ENCODE measurements around the gene SRRM4. TPM values are rescaled to one million over a fixed set of nuclear protein-coding genes. Genes with fewer than 3 reads are reported as not detected.

SRRM4 gene
- polyA plus RNA-seq, 1 donor (not counting 4 experiments of a cell fraction or from before 2014, with no cell fraction given), result not detected

GRCh38 chr12:119071176-119071575, 89.8 kb downstream of the SRRM4 start:
- no peak overlapping the region for H3K4me3 ChIP-seq (ENCODE audit: control insufficient read depth in 2 of 3, extremely low read depth in 1 of 3, insufficient read depth in 2 of 3, low read depth in 1 of 3, low read length in 3 of 3)
- no peak overlapping the region for H3K27ac ChIP-seq (ENCODE audit: control insufficient read depth, insufficient read depth, low read length)
- H4K20me1 ChIP-seq (ENCODE audit: control insufficient read depth, extremely low read depth, insufficient read depth, low read length), result no peaks in the 10 kb centered on the region
- H3K9me1 ChIP-seq (ENCODE audit: control insufficient read depth, extremely low read depth, insufficient read depth, low read length), result no peaks in the 10 kb centered on the region
- H2AFZ ChIP-seq (ENCODE audit: control insufficient read depth, low read length), result no peak overlapping the region
- TF ChIP-seq, protein P1, sequence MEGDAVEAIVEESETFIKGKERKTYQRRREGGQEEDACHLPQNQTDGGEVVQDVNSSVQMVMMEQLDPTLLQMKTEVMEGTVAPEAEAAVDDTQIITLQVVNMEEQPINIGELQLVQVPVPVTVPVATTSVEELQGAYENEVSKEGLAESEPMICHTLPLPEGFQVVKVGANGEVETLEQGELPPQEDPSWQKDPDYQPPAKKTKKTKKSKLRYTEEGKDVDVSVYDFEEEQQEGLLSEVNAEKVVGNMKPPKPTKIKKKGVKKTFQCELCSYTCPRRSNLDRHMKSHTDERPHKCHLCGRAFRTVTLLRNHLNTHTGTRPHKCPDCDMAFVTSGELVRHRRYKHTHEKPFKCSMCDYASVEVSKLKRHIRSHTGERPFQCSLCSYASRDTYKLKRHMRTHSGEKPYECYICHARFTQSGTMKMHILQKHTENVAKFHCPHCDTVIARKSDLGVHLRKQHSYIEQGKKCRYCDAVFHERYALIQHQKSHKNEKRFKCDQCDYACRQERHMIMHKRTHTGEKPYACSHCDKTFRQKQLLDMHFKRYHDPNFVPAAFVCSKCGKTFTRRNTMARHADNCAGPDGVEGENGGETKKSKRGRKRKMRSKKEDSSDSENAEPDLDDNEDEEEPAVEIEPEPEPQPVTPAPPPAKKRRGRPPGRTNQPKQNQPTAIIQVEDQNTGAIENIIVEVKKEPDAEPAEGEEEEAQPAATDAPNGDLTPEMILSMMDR (optimal IDR thresholded peaks at IDR 0.05 in 1 of 3, IDR thresholded peaks at IDR 0.05 in 1 of 3, conservative IDR thresholded peaks at IDR 0.05 in 1 of 3; ENCODE audit: extremely low read depth in 1 of 3, insufficient read depth in 2 of 3, low read length in 3 of 3), result no peak
- TF ChIP-seq EZH2 (IDR thresholded peaks at IDR 0.05; ENCODE audit: low read length), result no peak
- H3K9ac ChIP-seq (ENCODE audit: control insufficient read depth, extremely low read depth, insufficient read depth, low read length), result no peak overlapping the region
- dilution Hi-C loops (cut with MboI; ENCODE audit: extremely low pct_ligation_motif_present, low sequenced_read_pairs), result no loop called here
- H3K4me2 ChIP-seq (ENCODE audit: control insufficient read depth, extremely low read depth, insufficient read depth, low read depth, low read length), result no peak overlapping the region
- H3K79me2 ChIP-seq (ENCODE audit: control insufficient read depth, insufficient read depth, low read length), result no peaks in the 10 kb centered on the region
- DNase-seq (ENCODE audit: low read depth, low spot score), result no peak
- H3K4me1 ChIP-seq (ENCODE audit: control insufficient read depth, extremely low read depth, insufficient read depth, low read length), result no peaks in the 10 kb centered on the region
- no peaks in the 10 kb centered on the region for H3K36me3 ChIP-seq (ENCODE audit: control insufficient read depth in 2 of 2, extremely low read depth in 1 of 2, insufficient read depth in 2 of 2, low read length in 2 of 2)
- no peak for FAIRE-seq
- H3K27me3 ChIP-seq (ENCODE audit: control insufficient read depth, extremely low read depth, insufficient read depth, low read length), result no peaks in the 10 kb centered on the region
- peaks cover 9% of the 10 kb centered on the region for H3K9me3 ChIP-seq (ENCODE audit: control insufficient read depth, low read depth, low read length)

DNA sequence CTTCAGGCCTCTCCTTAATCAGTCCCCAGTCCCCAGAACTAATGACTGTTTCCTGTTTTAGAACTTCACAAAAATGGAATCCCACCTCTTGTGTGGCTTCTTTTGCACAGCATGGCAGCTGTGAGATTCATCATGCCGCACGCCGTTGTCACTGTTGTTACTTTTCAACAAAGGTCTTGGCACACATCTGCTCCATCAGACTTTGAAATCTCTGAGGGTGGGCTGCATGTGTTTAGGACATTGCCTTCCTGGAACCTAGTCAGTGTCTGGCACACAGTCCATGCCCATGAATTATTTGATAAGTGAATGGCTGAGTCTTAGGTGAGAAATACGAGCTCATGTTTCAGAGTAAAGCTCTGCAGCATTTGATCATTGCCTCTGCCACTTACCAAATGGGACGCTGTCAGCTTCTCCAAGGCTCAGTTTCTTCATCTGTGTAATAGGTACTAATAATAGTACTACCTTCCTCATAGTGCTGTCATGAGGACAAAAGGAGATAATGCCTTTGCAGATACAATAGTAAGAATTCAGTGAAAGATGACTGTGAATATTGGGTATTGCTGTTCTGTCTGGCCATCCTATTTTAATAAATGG, 90.4 kb downstream of the SRRM4 start:
- Histone ChIP-seq H3K36me3 (ENCODE audit: control insufficient read depth in 2 of 2, extremely low read depth in 1 of 2, insufficient read depth in 2 of 2, low read length in 2 of 2) (no peaks in the 10 kb centered on the region), H4K20me1 (ENCODE audit: control insufficient read depth, extremely low read depth, insufficient read depth, low read length) (no peaks in the 10 kb centered on the region), H3K9me3 (ENCODE audit: control insufficient read depth, low read depth, low read length) (peaks cover 9% of the 10 kb centered on the region), H3K4me3 (ENCODE audit: control insufficient read depth in 2 of 3, extremely low read depth in 1 of 3, insufficient read depth in 2 of 3, low read depth in 1 of 3, low read length in 3 of 3) (no peak overlapping the region), H3K27ac (ENCODE audit: control insufficient read depth, insufficient read depth, low read length) (no peak overlapping the region), H3K27me3 (ENCODE audit: control insufficient read depth, extremely low read depth, insufficient read depth, low read length) (no peaks in the 10 kb centered on the region), H2AFZ (ENCODE audit: control insufficient read depth, low read length) (no peak overlapping the region), H3K4me2 (ENCODE audit: control insufficient read depth, extremely low read depth, insufficient read depth, low read depth, low read length) (no peak overlapping the region), H3K9me1 (ENCODE audit: control insufficient read depth, extremely low read depth, insufficient read depth, low read length) (no peaks in the 10 kb centered on the region), H3K4me1 (ENCODE audit: control insufficient read depth, extremely low read depth, insufficient read depth, low read length) (no peaks in the 10 kb centered on the region), H3K9ac (ENCODE audit: control insufficient read depth, extremely low read depth, insufficient read depth, low read length) (no peak overlapping the region), H3K79me2 (ENCODE audit: control insufficient read depth, insufficient read depth, low read length) (no peaks in the 10 kb centered on the region)
- dilution Hi-C loops (cut with MboI; ENCODE audit: extremely low pct_ligation_motif_present, low sequenced_read_pairs), result no loop called here
- no peak for DNase-seq (ENCODE audit: low read depth, low spot score)
- TF ChIP-seq, protein P1 (optimal IDR thresholded peaks at IDR 0.05 in 1 of 3, IDR thresholded peaks at IDR 0.05 in 1 of 3, conservative IDR thresholded peaks at IDR 0.05 in 1 of 3; ENCODE audit: extremely low read depth in 1 of 3, insufficient read depth in 2 of 3, low read length in 3 of 3), result no peak
- TF ChIP-seq EZH2 (IDR thresholded peaks at IDR 0.05; ENCODE audit: low read length), result no peak
- FAIRE-seq, result no peak

All from keratinocyte (primary cell).